A549 treated with GW870086 at 1 μM for 4 hours (cell line): ENCODE measurements around the gene SLAIN1. TPM values are rescaled to one million over a fixed set of nuclear protein-coding genes. Genes with fewer than 3 reads are reported as not detected.

Experiments
- total RNA-seq: library from RNA; stranded (reverse); fragments of 200-300 nt; extraction: Qiagen RNA extraction; gene quantifications from 5 replicates; pipeline ENCODE4 v1.2.3, GENCODE V29; 2022; ENCODE audit warnings: low read depth

The SLAIN1 gene
- 0.34 to 0.82 TPM (median 0.49 TPM) in 5 replicates for total RNA-seq

DNA sequence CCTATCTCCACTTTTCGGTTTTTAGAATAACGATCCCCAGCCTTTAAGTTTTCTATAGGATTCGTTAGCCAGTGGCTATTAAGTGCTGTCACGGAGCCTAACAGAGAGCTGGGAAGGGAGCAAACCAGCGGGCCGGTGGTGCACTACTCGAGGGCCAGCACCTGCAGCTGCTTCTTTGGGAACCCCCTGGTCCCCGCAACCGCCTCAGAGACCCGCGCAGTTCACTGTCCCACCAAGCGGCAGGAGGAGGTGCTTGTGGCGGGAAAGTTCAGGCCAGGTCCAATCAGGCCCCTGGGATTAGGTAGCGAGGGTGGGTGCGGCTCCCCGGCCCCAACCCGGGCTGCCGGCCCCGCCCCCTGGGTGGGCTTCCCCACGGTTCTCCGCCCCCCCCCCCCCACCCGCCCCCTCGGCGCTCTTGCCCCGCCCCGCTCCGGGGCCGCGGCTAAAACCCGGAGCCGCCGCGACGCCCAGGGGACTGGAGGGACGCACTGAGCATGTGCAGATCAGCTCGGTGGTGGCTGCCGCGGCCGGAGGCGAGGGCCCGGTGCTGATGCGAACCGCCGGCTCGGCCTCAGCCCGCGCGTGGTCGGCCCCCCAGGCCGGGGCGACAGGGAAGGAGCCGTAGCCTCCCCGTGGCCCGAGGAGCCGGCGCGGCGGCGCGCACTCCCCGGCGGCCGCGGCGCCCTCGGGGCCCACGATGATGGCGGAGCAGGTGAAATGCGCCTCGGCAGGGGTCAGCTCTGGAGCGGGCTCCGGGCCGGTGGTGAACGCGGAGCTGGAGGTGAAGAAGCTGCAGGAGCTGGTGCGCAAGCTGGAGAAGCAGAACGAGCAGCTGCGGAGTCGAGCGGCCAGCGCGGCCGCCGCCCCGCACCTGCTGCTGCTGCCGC, at the start of gene SLAIN1:
TSS of gene SLAIN1 (plus strand) at position 471 of the 887 bp plus-strand sequence. CDS start at position 698, 227 bp downstream.

Other genes with a start within 250 kb of the SLAIN1 start
- 0.76 to 1.1 TPM (median 0.93 TPM) in 5 replicates for gene SCEL, start 162.0 kb upstream of the SLAIN1 start, total RNA-seq
- 0.38 TPM in 1 of 5 replicates, not detected in the others for gene EDNRB, start 221.1 kb downstream of the SLAIN1 start, total RNA-seq